ENCODE results near the gene ZDHHC8.

DNA sequence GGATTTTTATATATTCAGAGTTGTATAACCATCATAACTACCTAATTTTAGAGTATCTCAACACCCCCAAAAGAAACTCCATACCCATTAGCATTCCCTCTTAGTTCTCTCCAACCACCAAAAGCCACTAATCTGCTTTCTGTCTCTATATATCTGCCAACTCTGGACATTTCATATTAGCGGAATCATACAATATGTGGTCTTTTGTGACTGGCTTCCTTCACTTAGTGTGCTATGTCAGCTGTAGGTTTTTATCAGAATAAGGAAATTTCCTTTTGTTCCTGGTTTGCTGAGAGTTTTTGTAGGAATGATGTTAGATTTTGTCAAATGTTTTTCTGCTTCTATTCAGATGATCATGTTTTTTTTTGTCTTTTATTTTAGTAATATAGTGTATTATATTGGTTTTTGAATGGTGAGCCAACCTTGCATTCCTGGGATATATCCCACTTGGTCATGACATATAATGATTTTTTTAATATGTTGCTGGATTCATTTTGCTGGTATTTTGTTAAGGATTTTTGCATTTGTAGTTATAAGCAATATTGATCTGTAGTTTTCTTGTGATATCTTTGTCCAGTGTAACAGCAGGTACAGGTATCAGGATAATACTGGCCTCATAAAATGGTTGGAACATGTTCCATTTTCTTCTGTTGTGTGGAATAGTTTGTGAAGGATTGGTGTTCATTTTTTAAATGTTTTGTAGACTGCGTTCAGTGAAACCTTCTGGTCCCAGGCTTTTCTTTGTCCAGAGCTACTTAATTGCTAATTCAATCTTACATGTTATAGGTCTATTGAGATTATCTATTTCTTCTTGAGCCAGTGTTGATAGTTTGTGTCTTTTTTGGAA is 34.8 kb upstream of the ZDHHC8 start:
- TF ChIP-seq POLR2A (IDR thresholded peaks at IDR 0.05; ENCODE audit: low read depth, low read length) (no peak), POLR2AphosphoS5 (IDR thresholded peaks at IDR 0.05; ENCODE audit: low read depth, low read length) (no peak)
